ENCODE measurements around the gene SLC25A29.

SLC25A29 gene

DNA sequence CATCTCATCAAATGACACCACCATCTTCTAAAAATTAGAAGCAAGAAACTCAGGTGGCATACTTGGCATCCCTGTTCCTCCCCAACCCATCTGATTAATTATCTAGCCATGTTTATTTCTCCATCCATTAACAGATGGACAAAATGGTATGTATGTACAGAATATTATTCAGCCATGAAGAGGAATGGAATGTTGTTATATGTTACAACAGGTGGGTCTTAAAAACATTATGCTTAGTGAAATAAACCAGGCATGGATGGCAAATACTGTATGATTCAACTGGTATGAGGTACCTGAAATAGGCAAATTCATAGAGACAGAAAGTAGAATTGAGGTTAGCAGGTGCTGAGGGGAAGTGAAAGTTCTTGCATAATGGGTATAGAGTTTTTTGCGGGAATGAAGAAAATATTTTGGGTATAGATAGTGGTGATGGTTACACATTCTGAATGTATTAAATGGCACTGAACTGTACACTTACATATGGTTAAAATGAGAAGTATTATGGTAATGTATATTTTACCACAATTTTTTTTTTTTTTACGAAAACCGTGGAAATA, 49.8 kb downstream of the SLC25A29 start:
- no peak for DNase-seq (ENCODE audit: low read depth)
- TF ChIP-seq, protein P1, sequence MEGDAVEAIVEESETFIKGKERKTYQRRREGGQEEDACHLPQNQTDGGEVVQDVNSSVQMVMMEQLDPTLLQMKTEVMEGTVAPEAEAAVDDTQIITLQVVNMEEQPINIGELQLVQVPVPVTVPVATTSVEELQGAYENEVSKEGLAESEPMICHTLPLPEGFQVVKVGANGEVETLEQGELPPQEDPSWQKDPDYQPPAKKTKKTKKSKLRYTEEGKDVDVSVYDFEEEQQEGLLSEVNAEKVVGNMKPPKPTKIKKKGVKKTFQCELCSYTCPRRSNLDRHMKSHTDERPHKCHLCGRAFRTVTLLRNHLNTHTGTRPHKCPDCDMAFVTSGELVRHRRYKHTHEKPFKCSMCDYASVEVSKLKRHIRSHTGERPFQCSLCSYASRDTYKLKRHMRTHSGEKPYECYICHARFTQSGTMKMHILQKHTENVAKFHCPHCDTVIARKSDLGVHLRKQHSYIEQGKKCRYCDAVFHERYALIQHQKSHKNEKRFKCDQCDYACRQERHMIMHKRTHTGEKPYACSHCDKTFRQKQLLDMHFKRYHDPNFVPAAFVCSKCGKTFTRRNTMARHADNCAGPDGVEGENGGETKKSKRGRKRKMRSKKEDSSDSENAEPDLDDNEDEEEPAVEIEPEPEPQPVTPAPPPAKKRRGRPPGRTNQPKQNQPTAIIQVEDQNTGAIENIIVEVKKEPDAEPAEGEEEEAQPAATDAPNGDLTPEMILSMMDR (conservative IDR thresholded peaks at IDR 0.05; ENCODE audit: low read depth, low read length), result no peak
- H3K4me3 ChIP-seq (ENCODE audit: low read depth, low read length), result no peak overlapping the region

DNA sequence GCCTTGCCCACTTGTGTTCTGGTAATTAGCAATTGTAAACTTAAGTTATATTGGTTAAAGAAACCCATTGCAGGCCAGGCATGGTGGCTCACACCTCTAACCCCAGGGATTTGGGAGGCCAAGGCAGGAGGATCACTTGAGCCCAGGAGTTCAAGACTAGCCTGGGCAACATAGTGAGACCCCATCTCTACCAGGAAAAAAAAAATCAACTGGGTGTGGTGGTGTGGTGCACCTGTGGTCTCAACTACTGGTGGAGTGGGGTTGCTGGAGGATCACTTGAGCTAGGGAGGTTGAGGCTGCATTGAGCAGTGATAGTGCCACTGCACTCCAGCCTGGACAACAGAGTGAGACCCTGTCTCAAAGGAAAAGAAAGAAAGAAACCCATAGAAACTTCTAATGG, 53.6 kb downstream of the SLC25A29 start:
- TF ChIP-seq, protein P1 (conservative IDR thresholded peaks at IDR 0.05; ENCODE audit: low read depth, low read length), result no peak
- no peak overlapping the region for H3K4me3 ChIP-seq (ENCODE audit: low read depth, low read length)
- DNase-seq (ENCODE audit: low read depth), result no peak

DNA sequence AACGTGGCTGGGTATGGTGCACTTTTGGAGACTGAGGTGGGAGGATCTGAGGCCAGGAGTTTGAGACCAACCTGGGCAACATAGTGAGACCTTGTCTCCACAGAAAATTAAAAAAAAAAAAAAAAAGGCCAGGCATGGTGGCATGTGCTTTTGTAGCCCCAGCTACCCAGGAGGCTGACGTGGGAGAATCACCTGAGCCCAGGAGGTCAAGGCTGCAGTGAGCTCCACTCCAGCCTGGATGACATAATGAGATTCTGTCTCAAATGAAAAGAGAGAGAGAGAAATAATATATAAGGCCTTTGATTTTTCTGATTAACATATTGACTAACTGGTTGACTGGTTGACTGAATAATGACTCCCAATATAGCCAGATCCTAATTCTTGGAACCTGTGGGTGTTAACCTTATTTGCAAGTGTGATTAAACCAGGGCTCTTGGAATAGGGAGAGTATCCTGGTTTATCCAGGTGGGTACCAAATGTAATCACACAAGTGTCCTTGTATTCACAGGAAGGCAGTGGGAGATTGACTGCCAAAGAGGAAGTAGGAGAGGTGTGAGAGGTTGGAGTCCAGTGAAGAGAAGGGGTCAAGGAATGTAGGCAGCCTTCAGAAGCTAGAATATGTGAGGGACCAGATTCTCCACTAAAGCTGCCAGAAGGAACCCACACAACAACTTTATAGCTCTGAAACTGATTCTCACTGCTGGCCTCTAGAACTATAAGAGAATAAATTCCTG, 55.3 kb downstream of the SLC25A29 start:
- H3K4me3 ChIP-seq (ENCODE audit: low read depth, low read length), result no peak overlapping the region
- TF ChIP-seq, protein P1 (conservative IDR thresholded peaks at IDR 0.05; ENCODE audit: low read depth, low read length), result no peak
- DNase-seq (ENCODE audit: low read depth), result no peak

DNA sequence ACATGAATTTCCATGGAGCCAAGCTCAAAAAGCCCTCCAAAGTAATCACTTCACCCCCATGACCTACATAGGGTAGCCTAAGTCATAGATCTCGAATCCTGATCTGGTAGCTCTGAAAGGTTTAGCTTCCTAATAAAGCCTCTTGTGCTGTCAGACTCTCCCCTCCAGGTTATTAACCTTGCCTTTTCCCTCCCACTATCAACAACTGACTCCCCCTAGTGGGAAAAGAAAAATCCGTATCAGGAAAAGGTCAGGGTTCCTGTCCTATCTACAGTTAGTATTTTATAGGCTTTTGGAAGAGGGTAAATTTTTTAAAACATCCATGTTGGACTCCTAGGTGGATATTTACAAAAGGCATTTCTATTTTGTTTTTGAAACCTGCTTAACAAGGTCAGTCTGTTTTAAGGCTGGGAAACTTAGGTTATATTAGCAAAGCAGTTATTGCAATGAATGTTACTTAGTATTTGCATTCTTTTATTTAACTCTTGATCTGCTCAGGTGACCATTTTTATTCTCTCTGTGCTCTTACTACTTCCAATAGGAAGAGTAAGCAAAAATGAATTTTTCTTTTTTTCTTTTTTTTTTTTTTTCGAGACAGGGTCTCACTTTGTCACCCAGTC, 59.3 kb downstream of the SLC25A29 start:
- peak; percentile 49 for DNase-seq (ENCODE audit: low read depth)
- H3K4me3 ChIP-seq (ENCODE audit: low read depth, low read length), result no peak overlapping the region
- TF ChIP-seq, protein P1 (conservative IDR thresholded peaks at IDR 0.05; ENCODE audit: low read depth, low read length), result peak; percentile 70

DNA sequence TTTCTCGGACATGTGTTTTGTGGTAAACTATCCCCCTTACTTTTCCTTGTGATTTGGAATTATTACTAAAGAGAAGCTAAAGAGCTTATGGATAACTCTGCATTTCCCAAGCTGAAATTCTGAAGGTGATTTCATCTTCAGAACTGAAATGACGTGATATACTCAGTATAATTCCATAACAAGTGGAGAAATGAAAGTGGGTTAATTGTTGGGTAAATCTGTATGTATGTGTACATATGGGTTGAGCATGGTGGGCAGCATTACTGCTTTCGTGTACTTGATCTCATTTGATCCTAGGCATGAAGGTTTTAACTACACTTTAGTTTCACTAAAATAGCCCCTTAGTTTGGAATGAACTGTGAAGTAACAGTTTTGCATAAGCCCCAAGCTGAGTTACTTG, 63.2 kb downstream of the SLC25A29 start:
- no peak overlapping the region for H3K4me3 ChIP-seq (ENCODE audit: low read depth, low read length)
- DNase-seq (ENCODE audit: low read depth), result no peak
- TF ChIP-seq, protein P1 (conservative IDR thresholded peaks at IDR 0.05; ENCODE audit: low read depth, low read length), result no peak

DNA sequence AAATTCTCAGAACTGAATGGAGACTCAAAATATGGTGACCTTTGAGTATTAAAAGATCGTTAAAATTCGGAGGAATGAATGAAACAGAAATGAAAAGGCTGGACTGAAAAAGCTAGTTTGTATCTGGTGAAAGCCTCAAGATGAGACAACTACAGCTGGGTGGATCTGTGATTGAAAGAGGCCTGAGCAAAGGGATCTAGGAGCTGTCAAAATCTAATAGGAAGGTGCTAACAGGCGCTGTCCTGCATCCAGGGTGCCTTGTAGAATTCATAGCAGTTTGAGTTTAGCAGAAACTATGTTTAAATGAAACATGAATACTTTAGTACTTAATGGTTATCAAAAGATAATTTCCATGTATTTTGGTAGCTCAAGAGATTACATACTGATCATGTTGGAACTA, 65.0 kb downstream of the SLC25A29 start:
- TF ChIP-seq, protein P1 (conservative IDR thresholded peaks at IDR 0.05; ENCODE audit: low read depth, low read length), result no peak
- peak; percentile 36 for DNase-seq (ENCODE audit: low read depth)

More for the DNA sequence above, 65.0 kb downstream of the SLC25A29 start:
- peak overlapping the region; percentile 93 for H3K4me3 ChIP-seq (ENCODE audit: low read depth, low read length)

Data from choroid plexus epithelial cell (primary cell).